ENCODE measurements around the gene HERC3.

GRCh38 chr4:88722276-88722780 lies 130.0 kb downstream of the HERC3 start:
- TF ChIP-seq POLR2A (IDR thresholded peaks at IDR 0.05): no peak
- TF ChIP-seq, protein P1, sequence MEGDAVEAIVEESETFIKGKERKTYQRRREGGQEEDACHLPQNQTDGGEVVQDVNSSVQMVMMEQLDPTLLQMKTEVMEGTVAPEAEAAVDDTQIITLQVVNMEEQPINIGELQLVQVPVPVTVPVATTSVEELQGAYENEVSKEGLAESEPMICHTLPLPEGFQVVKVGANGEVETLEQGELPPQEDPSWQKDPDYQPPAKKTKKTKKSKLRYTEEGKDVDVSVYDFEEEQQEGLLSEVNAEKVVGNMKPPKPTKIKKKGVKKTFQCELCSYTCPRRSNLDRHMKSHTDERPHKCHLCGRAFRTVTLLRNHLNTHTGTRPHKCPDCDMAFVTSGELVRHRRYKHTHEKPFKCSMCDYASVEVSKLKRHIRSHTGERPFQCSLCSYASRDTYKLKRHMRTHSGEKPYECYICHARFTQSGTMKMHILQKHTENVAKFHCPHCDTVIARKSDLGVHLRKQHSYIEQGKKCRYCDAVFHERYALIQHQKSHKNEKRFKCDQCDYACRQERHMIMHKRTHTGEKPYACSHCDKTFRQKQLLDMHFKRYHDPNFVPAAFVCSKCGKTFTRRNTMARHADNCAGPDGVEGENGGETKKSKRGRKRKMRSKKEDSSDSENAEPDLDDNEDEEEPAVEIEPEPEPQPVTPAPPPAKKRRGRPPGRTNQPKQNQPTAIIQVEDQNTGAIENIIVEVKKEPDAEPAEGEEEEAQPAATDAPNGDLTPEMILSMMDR (IDR thresholded peaks at IDR 0.05): no peak

All from thyroid gland (tissue), 4 donors.